ENCODE results near the gene PLEKHA6.

DNA sequence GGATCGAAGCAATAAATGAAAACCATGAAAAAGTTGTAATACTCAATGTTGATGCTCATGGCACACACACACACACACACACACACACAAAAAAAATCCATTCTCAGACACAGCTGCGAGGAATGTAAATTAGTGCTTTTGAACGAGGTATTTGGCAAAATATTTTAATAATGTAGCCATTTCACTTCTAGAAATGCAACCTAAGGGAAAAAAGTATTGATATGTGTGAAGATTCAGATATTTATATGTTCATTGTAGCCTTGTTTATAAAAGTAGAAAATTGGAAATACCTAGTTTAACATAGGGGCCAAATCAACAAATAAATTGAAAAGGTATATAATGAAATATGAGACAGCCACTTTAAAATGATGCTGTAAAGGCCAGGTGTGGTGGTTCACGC is 3.8 kb downstream of the PLEKHA6 start:
- TF ChIP-seq POLR2A (IDR thresholded peaks at IDR 0.05; ENCODE audit: low read depth, low read length) (no peak), MXI1 (IDR thresholded peaks at IDR 0.05; ENCODE audit: borderline replicate concordance, low read depth, low read length) (no peak), CHD1 (IDR thresholded peaks at IDR 0.05; ENCODE audit: low read depth, low read length) (no peak), RAD21 (IDR thresholded peaks at IDR 0.05; ENCODE audit: low read length) (no peak), MAZ (IDR thresholded peaks at IDR 0.05; ENCODE audit: borderline replicate concordance, low read depth, low read length) (no peak), BHLHE40 (IDR thresholded peaks at IDR 0.05; ENCODE audit: low read depth, low read length) (no peak), RCOR1 (IDR thresholded peaks at IDR 0.05; ENCODE audit: insufficient replicate concordance, low read length) (no peak), MAFK (IDR thresholded peaks at IDR 0.05; ENCODE audit: low read depth, low read length) (peak; percentile 30; the same call in 1 of the 2 replicates)
- TF ChIP-seq, protein P1, sequence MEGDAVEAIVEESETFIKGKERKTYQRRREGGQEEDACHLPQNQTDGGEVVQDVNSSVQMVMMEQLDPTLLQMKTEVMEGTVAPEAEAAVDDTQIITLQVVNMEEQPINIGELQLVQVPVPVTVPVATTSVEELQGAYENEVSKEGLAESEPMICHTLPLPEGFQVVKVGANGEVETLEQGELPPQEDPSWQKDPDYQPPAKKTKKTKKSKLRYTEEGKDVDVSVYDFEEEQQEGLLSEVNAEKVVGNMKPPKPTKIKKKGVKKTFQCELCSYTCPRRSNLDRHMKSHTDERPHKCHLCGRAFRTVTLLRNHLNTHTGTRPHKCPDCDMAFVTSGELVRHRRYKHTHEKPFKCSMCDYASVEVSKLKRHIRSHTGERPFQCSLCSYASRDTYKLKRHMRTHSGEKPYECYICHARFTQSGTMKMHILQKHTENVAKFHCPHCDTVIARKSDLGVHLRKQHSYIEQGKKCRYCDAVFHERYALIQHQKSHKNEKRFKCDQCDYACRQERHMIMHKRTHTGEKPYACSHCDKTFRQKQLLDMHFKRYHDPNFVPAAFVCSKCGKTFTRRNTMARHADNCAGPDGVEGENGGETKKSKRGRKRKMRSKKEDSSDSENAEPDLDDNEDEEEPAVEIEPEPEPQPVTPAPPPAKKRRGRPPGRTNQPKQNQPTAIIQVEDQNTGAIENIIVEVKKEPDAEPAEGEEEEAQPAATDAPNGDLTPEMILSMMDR (conservative IDR thresholded peaks at IDR 0.05; ENCODE audit: low read depth, low read length), result no peak

All from IMR-90 (cell line).